Upper lobe of left lung (tissue), 6 donors: Measurements from ENCODE around the gene DDA1. TPM values are rescaled to one million over a fixed set of nuclear protein-coding genes. Genes with fewer than 3 reads are reported as not detected.

ENCODE experiments used
- ATAC-seq, 2 donors: fragments of 200-7000 bp; cut with Tn5 transposase; one replicate each; pipeline ENCODE4 v1.9.1; 2022; ENCODE audit warnings: mild to moderate bottlenecking in 2 of 2, moderate library complexity in 2 of 2; ENCODE audit not compliant: low FRiP score in 2 of 2
- DNase-seq, 2 donors: peaks; one replicate each; pipeline ENCODE4 v3.0.0-alpha.2; 2019 to 2020
- H3K27ac ChIP-seq, 4 donors: fragments of 200-600 bp; sonication (generic); one replicate each; pipeline ENCODE4 v1.5.1; 2016 to 2019
- H3K27me3 ChIP-seq, 4 donors: fragments of 200-600 bp; sonication (generic); one replicate each; pipeline ENCODE4 v1.5.1; 2017 to 2019
- H3K36me3 ChIP-seq, 4 donors: fragments of 200-600 bp; sonication (generic); one replicate each; pipeline ENCODE4 v1.5.1; 2016 to 2019
- H3K4me1 ChIP-seq, 4 donors: fragments of 200-600 bp; sonication (generic); one replicate each; pipeline ENCODE4 v1.5.1; 2018 to 2019
- H3K4me3 ChIP-seq, 4 donors: fragments of 200-600 bp; sonication (generic); one replicate each; pipeline ENCODE4 v1.5.1; 2017 to 2019; ENCODE audit warnings: mild to moderate bottlenecking in 2 of 4, moderate library complexity in 1 of 4
- H3K9me3 ChIP-seq, 4 donors: fragments of 200-600 bp; sonication (generic); one replicate each; pipeline ENCODE4 v1.5.1; 2018 to 2019
- EP300 ChIP-seq, 4 donors: sonication (generic); formaldehyde crosslinking; IDR thresholded peaks; one replicate each; pipeline ENCODE4 v1.5.1; 2017; ENCODE audit warnings: antibody characterized with exemption in 4 of 4, control low read depth in 2 of 4
- POLR2A ChIP-seq, 4 donors: fragments of 450-650 bp; IDR thresholded peaks; one replicate each; pipeline ENCODE4 v1.5.1; 2016 to 2017; ENCODE audit warnings: antibody characterized with exemption in 4 of 4, mild to moderate bottlenecking in 2 of 4
- POLR2AphosphoS5 ChIP-seq, 2 donors: sonication (generic); formaldehyde crosslinking; IDR thresholded peaks; one replicate each; pipeline ENCODE4 v1.5.1; 2017; ENCODE audit warnings: antibody characterized with exemption in 2 of 2
- WGBS, 2 donors: methylation state at CpG; one replicate each; pipeline ENCODE4 v1.1.5; 2017 to 2018; 5-methylcytosine and 5-hydroxymethylcytosine counted together
- total RNA-seq, 6 donors: library from RNA; depleted of rRNA in 4 of 6; stranded (reverse); fragments of >200 nt in 4 of 6; gene quantifications; one replicate each; pipeline versions ENCODE4 v1.1.0 to v1.2.1, GENCODE V29; 2016 to 2021
- TF ChIP-seq, protein P1 (sequence below), 6 experiments: fragments of 450-650 bp in 4 of 6; fragments of 200-600 bp in 2 of 6; sonication (generic) in 2 of 6; IDR thresholded peaks; one replicate each; pipeline ENCODE4 v1.5.1; 2016 to 2019; ENCODE audit warnings: antibody characterized with exemption in 6 of 6
- donor health status: DM: no; HTN: no; CAD: no; lungs with moderate emphysema.
- donor health status: DM: no; HTN: yes; CAD: no; lungs with severe emphysema.

DDA1 gene
- total RNA-seq, 6 donors from 2014 or later: 11.5 to 42.8 (median 28.4) TPM

DNA sequence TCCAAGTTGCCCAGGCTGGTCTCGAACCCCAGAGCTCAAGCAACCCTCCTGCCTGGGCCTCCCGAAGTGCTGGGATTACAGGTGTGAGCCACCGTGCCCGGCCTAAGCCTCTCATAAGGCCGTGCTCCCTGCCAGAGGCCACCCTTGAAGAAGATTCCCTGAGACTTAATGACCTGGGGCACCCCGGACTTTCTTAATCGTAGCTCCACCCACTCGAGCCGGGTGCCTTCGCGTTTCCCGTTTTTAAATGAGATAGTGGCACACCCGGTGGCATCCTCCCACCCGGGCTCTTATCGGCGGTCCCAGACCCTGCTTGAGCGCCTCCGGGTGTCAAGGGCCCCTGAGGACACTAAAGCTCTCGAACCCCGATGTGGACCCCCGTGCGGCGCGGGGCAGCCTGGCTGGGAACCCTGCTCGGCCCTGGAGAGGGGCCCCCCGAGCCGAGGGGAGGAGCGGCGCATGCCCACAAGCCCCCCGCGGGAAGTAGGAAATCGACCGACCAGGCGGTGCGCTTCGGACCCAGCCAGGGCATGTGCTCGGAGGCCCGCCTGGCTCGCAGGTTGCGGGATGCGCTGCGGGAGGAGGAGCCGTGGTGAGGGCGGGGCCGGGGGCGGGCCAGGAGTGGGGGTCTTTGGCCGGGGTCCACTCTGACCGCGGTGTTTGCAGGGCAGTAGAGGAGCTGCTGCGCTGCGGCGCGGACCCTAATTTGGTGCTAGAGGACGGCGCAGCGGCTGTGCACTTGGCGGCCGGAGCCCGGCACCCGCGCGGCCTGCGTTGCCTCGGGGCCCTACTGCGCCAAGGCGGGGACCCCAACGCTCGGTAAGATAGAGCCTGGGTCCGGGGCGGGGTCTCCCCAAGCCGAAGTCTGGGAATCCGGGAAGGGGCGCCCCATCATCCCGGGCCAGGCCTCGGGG, 27.7 kb upstream of the DDA1 start, which contains the start of gene ANKLE1:
TSS of gene ANKLE1 (plus strand) at position 511 of the 914 bp plus-strand sequence. CDS start at position 531, 20 bp downstream.
- Histone ChIP-seq H3K27ac (peak within 1 kb of the TSS in 1 of 4 donors; percentile 24), H3K27me3 (peaks cover 0 to 17% (median 5%) of the 10 kb centered on the region in 4 donors), H3K4me3 (peak within 1 kb of the TSS; percentile 6 to 54 (median 41)), H3K4me1 (peaks cover 15 to 19% (median 17%) of the 10 kb centered on the region in 4 donors), H3K9me3 (no peaks in the 10 kb centered on the region), H3K36me3 (peaks cover 0 to 24% (median 16%) of the 10 kb centered on the region in 4 donors)
- 13 to 70% methylated on average over 4 to 42 of the region's 75 CpGs for WGBS, 2 donors
- DNase-seq (peak; percentile 61 to 89), ATAC-seq (peak; percentile 19 to 50)
- TF ChIP-seq POLR2AphosphoS5 (IDR thresholded peaks at IDR 0.05): no peak
- TF ChIP-seq, protein P1, sequence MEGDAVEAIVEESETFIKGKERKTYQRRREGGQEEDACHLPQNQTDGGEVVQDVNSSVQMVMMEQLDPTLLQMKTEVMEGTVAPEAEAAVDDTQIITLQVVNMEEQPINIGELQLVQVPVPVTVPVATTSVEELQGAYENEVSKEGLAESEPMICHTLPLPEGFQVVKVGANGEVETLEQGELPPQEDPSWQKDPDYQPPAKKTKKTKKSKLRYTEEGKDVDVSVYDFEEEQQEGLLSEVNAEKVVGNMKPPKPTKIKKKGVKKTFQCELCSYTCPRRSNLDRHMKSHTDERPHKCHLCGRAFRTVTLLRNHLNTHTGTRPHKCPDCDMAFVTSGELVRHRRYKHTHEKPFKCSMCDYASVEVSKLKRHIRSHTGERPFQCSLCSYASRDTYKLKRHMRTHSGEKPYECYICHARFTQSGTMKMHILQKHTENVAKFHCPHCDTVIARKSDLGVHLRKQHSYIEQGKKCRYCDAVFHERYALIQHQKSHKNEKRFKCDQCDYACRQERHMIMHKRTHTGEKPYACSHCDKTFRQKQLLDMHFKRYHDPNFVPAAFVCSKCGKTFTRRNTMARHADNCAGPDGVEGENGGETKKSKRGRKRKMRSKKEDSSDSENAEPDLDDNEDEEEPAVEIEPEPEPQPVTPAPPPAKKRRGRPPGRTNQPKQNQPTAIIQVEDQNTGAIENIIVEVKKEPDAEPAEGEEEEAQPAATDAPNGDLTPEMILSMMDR (IDR thresholded peaks at IDR 0.05): no peak
- TF ChIP-seq POLR2A (IDR thresholded peaks at IDR 0.05): no peak
- TF ChIP-seq EP300 (IDR thresholded peaks at IDR 0.05): no peak

DNA sequence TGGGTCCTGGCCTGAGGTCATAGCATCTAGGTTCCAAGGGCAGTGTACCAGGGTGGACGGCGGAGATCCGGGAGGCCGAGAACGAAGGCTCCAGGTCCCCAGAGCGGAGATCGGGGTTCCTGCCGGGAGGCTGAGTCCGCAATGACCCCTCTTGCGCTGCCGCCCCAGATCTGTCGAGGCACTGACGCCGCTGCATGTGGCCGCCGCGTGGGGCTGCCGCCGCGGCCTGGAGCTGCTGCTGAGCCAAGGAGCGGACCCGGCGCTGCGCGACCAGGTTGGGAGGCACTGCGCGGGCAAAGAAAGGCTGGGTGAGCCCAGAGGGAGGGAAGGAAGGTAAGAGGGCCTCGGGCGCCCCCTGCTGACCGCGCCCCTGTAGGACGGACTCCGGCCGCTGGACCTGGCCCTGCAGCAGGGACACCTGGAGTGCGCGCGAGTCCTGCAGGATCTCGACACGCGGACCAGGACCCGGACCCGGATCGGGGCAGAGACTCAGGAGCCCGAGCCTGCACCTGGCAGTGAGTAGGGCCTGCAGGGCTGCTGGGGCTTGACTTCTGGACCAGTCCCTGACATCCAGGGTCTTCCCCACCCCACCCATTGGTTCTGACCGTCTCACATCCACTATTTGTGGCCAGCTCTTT, 26.8 kb upstream of the DDA1 start:
- WGBS, 2 donors: 13 to 24% methylated on average over 4 to 8 of the region's 45 CpGs

DNA sequence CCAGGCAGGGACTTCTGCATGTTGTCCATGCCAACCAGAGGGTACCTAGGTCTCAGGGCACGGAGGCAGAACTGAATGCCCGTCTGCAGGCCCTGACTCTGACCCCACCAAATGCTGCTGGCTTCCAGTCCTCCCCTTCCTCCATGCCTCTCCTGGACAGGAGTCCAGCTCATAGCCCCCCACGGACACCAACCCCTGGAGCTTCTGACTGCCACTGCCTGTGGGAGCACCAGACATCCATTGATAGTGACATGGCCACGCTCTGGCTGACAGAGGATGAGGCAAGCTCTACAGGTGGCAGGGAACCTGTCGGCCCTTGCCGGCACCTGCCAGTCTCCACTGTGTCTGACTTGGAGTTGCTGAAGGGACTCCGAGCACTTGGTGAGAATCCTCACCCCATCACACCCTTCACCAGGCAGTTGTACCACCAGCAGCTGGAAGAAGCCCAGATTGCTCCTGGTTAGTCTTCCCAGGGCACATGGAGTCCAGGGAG, 25.8 kb upstream of the DDA1 start:
- TF ChIP-seq, protein P1 (IDR thresholded peaks at IDR 0.05): no peak
- TF ChIP-seq POLR2AphosphoS5 (IDR thresholded peaks at IDR 0.05): no peak
- no peak for TF ChIP-seq EP300 (IDR thresholded peaks at IDR 0.05)
- TF ChIP-seq POLR2A (IDR thresholded peaks at IDR 0.05): no peak
- no peak overlapping the region for H3K4me3 ChIP-seq
- H3K27ac ChIP-seq: no peak overlapping the region
- H3K27me3 ChIP-seq: peaks cover 0 to 17% (median 5%) of the 10 kb centered on the region in 4 donors
- DNase-seq (no peak), ATAC-seq (no peak)
- H3K9me3 ChIP-seq: no peaks in the 10 kb centered on the region
- 89 to 100% methylated on average over 3 to 6 of the region's 7 CpGs for WGBS, 2 donors
- H3K36me3 ChIP-seq: peaks cover 0 to 7% (median 3%) of the 10 kb centered on the region in 4 donors
- H3K4me1 ChIP-seq: peaks cover 15 to 19% (median 17%) of the 10 kb centered on the region in 4 donors

More for the DNA sequence above, 26.8 kb upstream of the DDA1 start:
- Histone ChIP-seq H3K27me3 (peaks cover 0 to 17% (median 5%) of the 10 kb centered on the region in 4 donors), H3K36me3 (peaks cover 0 to 15% (median 8%) of the 10 kb centered on the region in 4 donors), H3K4me1 (peaks cover 15 to 19% (median 17%) of the 10 kb centered on the region in 4 donors), H3K9me3 (no peaks in the 10 kb centered on the region), H3K27ac (no peak overlapping the region), H3K4me3 (peak overlapping the region in 3 of 4 donors; percentile 32 to 54 (median 50))
- TF ChIP-seq, protein P1 (IDR thresholded peaks at IDR 0.05): peak; percentile 92 to 98 (median 97)
- no peak for TF ChIP-seq POLR2AphosphoS5 (IDR thresholded peaks at IDR 0.05)
- peak; percentile 91 to 97 for DNase-seq
- ATAC-seq: peak; percentile 93 to 95

DNA sequence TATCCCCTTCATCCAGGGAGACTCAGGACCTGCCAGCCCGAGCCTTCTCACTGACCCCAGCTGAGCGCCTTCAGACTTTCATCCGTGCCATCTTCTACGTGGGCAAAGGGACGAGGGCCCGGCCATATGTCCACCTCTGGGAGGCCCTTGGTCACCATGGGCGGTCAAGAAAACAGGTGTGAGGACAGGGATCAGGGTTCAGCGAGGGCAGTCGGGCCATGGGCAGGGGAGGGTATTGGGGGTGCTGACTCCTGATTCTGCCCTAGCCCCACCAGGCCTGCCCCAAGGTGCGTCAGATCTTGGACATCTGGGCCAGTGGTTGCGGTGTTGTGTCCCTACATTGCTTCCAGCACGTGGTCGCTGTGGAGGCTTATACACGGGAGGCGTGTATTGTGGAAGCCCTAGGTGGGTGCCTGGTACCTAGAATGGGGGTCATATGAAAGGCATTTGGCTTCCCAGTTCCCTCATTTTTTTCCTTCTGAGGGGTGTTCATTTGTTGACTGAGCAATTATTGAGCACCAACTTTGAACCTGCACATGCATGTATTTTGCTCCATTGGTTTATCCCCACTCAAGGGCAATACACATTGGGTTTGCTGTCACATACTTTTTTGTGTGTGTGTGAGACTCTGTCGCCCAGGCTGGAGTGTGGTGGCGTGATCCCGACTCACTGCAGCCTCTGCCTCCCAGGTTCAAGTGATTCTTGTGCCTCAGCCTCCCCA, 23.8 kb upstream of the DDA1 start:
- H3K36me3 ChIP-seq: no peaks in the 10 kb centered on the region
- no peak overlapping the region for H3K27ac ChIP-seq
- H3K9me3 ChIP-seq: no peaks in the 10 kb centered on the region
- peaks cover 0 to 17% (median 5%) of the 10 kb centered on the region in 4 donors for H3K27me3 ChIP-seq
- no peak for DNase-seq
- no peak overlapping the region for H3K4me3 ChIP-seq
- H3K4me1 ChIP-seq: peaks cover 17 to 26% (median 18%) of the 10 kb centered on the region in 4 donors
- ATAC-seq: no peak
- 86 to 92% methylated on average over 18 of the region's 18 CpGs for WGBS, 2 donors
- TF ChIP-seq POLR2AphosphoS5 (IDR thresholded peaks at IDR 0.05) (no peak), POLR2A (IDR thresholded peaks at IDR 0.05) (no peak), EP300 (IDR thresholded peaks at IDR 0.05) (no peak)
- TF ChIP-seq, protein P1 (IDR thresholded peaks at IDR 0.05): no peak
